ENCODE results near the gene FOXA2. TPM values are rescaled to one million over a fixed set of nuclear protein-coding genes. Genes with fewer than 3 reads are reported as not detected.
A peak's percentile ranks its signal among the peaks of the same experiment; 100 is the strongest.

FOXA2 gene
- total and polyA plus RNA-seq, 2 of the 13 experiments (the other 11 are each of a cell fraction or from before 2014, with no cell fraction given), result 8.8 to 12.2 TPM

DNA sequence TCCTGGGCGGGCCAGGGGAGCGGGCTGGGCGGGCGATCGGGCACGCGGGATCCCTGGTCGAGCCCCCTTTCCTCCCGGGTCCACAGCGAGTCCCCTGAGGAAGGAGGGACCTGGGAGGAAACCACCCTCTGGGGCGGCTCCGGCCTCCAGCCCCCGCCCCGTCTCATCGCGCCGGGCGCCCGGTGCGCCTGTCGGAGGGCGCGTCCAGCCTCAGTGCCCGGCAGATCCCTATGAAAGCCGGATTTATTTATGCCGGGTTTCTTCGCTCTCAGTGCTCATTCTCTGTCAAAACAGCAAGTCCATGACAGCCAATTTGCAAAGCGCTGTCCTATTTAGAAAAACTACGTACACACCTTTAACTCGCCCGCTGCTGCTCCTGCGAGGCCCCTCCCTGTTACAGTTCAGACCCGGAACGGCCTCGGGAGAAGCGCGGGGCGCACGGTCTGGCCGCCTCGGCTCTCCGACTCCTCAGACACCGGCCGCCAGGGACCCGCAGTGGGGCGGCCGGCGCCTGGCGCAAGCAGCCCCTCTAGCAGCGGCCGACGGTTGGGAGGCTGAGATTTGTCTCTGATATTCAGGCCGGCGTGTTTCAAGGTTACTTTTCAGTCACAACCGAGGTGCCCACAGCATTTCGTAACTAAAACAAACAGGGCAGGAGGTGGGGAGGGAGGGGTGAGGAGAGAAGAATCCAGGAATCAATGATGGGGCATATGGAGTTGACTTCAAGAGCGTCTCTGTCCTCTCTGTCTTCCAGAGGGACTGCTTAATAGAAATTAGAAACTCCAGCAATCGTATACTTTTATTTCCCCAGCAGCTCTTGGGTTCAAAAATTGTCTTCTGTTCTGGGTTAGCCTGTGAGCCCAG, 782 bp upstream of the FOXA2 start (continued):
- TF ChIP-seq, protein P1, sequence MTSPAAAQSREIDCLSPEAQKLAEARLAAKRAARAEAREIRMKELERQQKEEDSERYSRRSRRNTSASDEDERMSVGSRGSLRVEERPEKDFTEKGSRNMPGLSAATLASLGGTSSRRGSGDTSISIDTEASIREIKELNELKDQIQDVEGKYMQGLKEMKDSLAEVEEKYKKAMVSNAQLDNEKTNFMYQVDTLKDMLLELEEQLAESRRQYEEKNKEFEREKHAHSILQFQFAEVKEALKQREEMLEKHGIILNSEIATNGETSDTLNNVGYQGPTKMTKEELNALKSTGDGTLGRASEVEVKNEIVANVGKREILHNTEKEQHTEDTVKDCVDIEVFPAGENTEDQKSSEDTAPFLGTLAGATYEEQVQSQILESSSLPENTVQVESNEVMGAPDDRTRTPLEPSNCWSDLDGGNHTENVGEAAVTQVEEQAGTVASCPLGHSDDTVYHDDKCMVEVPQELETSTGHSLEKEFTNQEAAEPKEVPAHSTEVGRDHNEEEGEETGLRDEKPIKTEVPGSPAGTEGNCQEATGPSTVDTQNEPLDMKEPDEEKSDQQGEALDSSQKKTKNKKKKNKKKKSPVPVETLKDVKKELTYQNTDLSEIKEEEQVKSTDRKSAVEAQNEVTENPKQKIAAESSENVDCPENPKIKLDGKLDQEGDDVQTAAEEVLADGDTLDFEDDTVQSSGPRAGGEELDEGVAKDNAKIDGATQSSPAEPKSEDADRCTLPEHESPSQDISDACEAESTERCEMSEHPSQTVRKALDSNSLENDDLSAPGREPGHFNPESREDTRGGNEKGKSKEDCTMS (CRISPR knock-in tag; conservative IDR thresholded peaks at IDR 0.05), result no peak
- TF ChIP-seq, protein P2, sequence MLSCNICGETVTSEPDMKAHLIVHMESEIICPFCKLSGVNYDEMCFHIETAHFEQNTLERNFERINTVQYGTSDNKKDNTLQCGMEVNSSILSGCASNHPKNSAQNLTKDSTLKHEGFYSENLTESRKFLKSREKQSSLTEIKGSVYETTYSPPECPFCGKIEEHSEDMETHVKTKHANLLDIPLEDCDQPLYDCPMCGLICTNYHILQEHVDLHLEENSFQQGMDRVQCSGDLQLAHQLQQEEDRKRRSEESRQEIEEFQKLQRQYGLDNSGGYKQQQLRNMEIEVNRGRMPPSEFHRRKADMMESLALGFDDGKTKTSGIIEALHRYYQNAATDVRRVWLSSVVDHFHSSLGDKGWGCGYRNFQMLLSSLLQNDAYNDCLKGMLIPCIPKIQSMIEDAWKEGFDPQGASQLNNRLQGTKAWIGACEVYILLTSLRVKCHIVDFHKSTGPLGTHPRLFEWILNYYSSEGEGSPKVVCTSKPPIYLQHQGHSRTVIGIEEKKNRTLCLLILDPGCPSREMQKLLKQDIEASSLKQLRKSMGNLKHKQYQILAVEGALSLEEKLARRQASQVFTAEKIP (CRISPR knock-in tag; IDR thresholded peaks at IDR 0.05; ENCODE audit: borderline replicate concordance), result no peak
- TF ChIP-seq ZNF331 (CRISPR knock-in tag; IDR thresholded peaks at IDR 0.05) (peak; percentile 90), ZNF101 (CRISPR knock-in tag; IDR thresholded peaks at IDR 0.05; ENCODE audit: borderline replicate concordance, low read depth) (no peak), SIX4 (CRISPR knock-in tag; IDR thresholded peaks at IDR 0.05) (peak; percentile 85), ZFY (CRISPR knock-in tag; IDR thresholded peaks at IDR 0.05) (peak; percentile 75), ISX (CRISPR knock-in tag; conservative IDR thresholded peaks at IDR 0.05) (peak; percentile 90)
- TF ChIP-seq, protein P3, sequence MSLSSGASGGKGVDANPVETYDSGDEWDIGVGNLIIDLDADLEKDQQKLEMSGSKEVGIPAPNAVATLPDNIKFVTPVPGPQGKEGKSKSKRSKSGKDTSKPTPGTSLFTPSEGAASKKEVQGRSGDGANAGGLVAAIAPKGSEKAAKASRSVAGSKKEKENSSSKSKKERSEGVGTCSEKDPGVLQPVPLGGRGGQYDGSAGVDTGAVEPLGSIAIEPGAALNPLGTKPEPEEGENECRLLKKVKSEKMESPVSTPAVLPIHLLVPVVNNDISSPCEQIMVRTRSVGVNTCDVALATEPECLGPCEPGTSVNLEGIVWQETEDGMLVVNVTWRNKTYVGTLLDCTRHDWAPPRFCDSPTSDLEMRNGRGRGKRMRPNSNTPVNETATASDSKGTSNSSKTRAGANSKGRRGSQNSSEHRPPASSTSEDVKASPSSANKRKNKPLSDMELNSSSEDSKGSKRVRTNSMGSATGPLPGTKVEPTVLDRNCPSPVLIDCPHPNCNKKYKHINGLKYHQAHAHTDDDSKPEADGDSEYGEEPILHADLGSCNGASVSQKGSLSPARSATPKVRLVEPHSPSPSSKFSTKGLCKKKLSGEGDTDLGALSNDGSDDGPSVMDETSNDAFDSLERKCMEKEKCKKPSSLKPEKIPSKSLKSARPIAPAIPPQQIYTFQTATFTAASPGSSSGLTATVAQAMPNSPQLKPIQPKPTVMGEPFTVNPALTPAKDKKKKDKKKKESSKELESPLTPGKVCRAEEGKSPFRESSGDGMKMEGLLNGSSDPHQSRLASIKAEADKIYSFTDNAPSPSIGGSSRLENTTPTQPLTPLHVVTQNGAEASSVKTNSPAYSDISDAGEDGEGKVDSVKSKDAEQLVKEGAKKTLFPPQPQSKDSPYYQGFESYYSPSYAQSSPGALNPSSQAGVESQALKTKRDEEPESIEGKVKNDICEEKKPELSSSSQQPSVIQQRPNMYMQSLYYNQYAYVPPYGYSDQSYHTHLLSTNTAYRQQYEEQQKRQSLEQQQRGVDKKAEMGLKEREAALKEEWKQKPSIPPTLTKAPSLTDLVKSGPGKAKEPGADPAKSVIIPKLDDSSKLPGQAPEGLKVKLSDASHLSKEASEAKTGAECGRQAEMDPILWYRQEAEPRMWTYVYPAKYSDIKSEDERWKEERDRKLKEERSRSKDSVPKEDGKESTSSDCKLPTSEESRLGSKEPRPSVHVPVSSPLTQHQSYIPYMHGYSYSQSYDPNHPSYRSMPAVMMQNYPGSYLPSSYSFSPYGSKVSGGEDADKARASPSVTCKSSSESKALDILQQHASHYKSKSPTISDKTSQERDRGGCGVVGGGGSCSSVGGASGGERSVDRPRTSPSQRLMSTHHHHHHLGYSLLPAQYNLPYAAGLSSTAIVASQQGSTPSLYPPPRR (CRISPR knock-in tag; IDR thresholded peaks at IDR 0.05; ENCODE audit: borderline replicate concordance), result no peak; the same call in 1 of the 2 replicates
- TF ChIP-seq, protein P4, sequence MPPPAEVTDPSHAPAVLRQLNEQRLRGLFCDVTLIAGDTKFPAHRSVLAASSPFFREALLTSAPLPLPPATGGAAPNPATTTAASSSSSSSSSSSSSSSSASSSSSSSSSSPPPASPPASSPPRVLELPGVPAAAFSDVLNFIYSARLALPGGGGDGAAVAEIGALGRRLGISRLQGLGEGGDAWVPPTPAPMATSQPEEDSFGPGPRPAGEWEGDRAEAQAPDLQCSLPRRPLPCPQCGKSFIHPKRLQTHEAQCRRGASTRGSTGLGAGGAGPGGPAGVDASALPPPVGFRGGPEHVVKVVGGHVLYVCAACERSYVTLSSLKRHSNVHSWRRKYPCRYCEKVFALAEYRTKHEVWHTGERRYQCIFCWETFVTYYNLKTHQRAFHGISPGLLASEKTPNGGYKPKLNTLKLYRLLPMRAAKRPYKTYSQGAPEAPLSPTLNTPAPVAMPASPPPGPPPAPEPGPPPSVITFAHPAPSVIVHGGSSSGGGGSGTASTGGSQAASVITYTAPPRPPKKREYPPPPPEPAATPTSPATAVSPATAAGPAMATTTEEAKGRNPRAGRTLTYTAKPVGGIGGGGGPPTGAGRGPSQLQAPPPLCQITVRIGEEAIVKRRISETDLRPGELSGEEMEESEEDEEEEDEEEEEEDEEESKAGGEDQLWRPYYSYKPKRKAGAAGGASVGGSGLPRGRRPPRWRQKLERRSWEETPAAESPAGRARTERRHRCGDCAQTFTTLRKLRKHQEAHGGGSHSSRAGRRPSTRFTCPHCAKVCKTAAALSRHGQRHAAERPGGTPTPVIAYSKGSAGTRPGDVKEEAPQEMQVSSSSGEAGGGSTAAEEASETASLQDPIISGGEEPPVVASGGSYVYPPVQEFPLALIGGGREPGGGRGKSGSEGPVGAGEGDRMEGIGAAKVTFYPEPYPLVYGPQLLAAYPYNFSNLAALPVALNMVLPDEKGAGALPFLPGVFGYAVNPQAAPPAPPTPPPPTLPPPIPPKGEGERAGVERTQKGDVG (CRISPR knock-in tag; IDR thresholded peaks at IDR 0.05; ENCODE audit: borderline replicate concordance), result peak; percentile 39; the same call in 1 of the 2 replicates
- TF ChIP-seq, protein P5, sequence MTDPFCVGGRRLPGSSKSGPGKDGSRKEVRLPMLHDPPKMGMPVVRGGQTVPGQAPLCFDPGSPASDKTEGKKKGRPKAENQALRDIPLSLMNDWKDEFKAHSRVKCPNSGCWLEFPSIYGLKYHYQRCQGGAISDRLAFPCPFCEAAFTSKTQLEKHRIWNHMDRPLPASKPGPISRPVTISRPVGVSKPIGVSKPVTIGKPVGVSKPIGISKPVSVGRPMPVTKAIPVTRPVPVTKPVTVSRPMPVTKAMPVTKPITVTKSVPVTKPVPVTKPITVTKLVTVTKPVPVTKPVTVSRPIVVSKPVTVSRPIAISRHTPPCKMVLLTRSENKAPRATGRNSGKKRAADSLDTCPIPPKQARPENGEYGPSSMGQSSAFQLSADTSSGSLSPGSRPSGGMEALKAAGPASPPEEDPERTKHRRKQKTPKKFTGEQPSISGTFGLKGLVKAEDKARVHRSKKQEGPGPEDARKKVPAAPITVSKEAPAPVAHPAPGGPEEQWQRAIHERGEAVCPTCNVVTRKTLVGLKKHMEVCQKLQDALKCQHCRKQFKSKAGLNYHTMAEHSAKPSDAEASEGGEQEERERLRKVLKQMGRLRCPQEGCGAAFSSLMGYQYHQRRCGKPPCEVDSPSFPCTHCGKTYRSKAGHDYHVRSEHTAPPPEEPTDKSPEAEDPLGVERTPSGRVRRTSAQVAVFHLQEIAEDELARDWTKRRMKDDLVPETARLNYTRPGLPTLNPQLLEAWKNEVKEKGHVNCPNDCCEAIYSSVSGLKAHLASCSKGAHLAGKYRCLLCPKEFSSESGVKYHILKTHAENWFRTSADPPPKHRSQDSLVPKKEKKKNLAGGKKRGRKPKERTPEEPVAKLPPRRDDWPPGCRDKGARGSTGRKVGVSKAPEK (CRISPR knock-in tag; IDR thresholded peaks at IDR 0.05; ENCODE audit: borderline replicate concordance), result peak; percentile 81; the same call in 1 of the 2 replicates
